Measurements from ENCODE around the gene PDE4A.

The PDE4A gene

DNA sequence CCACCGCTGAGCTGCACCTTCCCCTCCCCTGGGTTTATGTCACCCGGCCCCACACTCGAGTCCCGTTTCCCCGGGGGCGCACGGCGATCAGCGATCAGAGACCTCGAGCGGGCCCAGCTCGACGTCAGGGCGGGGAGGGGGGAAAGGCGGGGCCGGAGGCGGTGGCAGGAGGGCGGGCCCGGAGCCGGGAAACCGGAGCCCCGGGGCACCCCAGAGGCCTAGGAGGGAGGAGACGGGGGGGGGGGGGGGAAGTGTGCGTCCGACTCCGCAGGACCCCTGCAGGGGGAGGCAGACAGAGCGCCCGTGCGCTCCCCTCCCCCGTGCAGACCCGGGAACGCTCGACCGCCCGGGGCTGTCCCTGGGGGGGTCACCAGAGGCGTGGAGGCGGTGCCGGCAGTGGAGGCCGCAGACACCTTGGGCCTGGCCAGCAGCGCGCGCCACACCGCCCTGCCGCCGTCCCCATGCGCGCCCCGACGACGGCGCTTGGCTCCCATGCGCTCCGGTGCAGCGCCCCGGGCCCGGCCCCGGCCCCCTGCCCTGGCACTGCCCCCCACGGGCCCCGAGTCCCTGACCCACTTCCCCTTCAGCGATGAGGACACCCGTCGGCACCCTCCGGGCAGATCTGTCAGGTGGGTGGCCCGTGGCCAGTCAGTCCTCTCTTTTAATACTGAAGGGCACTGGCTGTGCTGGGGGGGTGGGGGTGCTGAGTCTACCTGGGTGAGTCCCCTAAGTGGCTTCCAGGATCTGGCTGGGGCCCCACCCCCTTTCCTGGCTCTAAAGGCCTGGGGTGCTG is 11.8 kb downstream of the PDE4A start:
- in situ Hi-C loops (cut with MboI; ENCODE audit: low sequenced_read_pairs, unreplicated experiment), result no loop called here
- TF ChIP-seq, protein P1, sequence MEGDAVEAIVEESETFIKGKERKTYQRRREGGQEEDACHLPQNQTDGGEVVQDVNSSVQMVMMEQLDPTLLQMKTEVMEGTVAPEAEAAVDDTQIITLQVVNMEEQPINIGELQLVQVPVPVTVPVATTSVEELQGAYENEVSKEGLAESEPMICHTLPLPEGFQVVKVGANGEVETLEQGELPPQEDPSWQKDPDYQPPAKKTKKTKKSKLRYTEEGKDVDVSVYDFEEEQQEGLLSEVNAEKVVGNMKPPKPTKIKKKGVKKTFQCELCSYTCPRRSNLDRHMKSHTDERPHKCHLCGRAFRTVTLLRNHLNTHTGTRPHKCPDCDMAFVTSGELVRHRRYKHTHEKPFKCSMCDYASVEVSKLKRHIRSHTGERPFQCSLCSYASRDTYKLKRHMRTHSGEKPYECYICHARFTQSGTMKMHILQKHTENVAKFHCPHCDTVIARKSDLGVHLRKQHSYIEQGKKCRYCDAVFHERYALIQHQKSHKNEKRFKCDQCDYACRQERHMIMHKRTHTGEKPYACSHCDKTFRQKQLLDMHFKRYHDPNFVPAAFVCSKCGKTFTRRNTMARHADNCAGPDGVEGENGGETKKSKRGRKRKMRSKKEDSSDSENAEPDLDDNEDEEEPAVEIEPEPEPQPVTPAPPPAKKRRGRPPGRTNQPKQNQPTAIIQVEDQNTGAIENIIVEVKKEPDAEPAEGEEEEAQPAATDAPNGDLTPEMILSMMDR (IDR thresholded peaks at IDR 0.05; ENCODE audit: borderline replicate concordance, control extremely low read depth, extremely low read depth, insufficient read depth, missing control alignments), result no peak
- DNase-seq (ENCODE audit: low spot score), result peak; percentile 86

DNA sequence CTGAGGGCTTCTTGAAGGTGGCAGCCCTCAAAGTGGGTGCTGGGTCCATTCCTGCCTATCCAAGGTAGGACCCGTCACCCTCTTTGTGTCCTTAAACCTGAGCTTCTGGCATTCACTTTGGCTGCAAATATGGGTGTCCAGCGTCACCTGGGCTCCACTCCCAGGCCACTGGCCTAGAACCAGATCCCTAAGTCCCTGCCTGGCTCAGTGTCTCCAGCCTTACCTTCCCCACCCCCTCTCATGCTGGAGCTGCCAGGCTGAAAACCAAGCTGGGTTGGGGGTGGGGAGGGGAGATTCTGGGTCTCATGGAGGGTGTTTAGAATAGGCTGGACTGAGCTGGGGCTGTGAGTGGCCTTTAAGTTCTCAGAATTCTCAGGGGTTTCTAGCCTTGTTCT is 12.4 kb downstream of the PDE4A start:
- DNase-seq (ENCODE audit: low spot score), result peak; percentile 35
- in situ Hi-C loops (cut with MboI; ENCODE audit: low sequenced_read_pairs, unreplicated experiment), result no loop called here
- TF ChIP-seq, protein P1 (IDR thresholded peaks at IDR 0.05; ENCODE audit: borderline replicate concordance, control extremely low read depth, extremely low read depth, insufficient read depth, missing control alignments), result no peak

DNA sequence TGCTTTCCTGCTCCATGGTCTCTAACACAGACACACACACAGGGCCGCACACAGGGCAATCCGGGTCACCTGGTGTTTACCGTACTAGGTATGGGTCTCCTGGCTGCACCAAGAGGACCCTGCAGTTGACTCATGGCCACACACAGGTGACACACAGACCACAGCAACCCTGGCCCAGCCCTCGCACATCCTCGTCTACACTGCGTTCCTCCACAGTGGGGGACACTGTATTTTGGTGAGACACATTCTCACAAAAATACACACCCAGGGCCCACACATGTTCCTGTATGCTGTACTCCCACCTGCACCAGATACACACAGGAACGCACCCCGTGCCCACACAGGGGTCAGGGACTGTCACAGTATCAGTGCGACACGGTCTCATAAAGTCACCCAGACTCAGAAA is 12.8 kb downstream of the PDE4A start:
- in situ Hi-C loops (cut with MboI; ENCODE audit: low sequenced_read_pairs, unreplicated experiment), result no loop called here
- peak; percentile 23 for DNase-seq (ENCODE audit: low spot score)
- TF ChIP-seq, protein P1 (IDR thresholded peaks at IDR 0.05; ENCODE audit: borderline replicate concordance, control extremely low read depth, extremely low read depth, insufficient read depth, missing control alignments), result no peak

DNA sequence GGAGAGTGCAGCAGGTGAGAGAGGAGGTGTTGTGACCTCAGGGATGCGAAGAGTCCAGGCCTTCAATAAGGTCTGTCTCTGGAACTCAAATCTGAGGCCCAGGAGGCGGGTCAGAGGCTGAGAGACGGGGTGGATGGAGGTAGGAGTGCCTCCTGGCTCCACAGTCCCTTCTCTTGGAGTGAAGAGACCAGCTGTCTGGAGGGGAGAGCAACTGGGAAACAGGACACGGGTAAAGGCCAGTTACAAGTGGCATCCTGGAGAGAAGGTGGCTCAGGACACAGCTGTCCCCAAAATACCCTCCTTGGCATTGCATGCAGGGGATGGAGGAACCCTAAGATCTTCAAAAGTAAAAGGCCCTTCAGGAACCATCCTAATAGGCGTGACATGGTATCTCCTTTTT is 19.2 kb downstream of the PDE4A start:
- TF ChIP-seq, protein P1 (IDR thresholded peaks at IDR 0.05; ENCODE audit: borderline replicate concordance, control extremely low read depth, extremely low read depth, insufficient read depth, missing control alignments), result no peak
- in situ Hi-C loops (cut with MboI; ENCODE audit: low sequenced_read_pairs, unreplicated experiment), result no loop called here
- no peak for DNase-seq (ENCODE audit: low spot score)

DNA sequence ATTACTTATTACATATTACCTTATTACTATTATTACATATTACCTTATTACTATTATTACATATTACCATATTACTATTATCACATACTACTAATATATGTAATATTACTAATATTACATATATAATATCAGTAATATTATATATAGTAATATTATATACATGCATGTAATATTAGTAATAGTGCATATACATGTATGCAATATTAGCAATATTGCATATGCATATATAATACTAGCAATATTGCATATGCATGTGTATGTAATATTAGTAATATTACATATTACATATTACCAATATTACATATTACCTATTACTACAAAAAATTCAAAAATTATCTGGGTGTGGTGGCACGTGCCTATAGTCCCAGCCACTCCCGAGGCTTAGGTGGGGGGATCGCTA is 22.4 kb downstream of the PDE4A start:
- TF ChIP-seq, protein P1 (IDR thresholded peaks at IDR 0.05; ENCODE audit: borderline replicate concordance, control extremely low read depth, extremely low read depth, insufficient read depth, missing control alignments), result no peak
- DNase-seq (ENCODE audit: low spot score), result no peak
- in situ Hi-C loops (cut with MboI; ENCODE audit: low sequenced_read_pairs, unreplicated experiment), result no loop called here

DNA sequence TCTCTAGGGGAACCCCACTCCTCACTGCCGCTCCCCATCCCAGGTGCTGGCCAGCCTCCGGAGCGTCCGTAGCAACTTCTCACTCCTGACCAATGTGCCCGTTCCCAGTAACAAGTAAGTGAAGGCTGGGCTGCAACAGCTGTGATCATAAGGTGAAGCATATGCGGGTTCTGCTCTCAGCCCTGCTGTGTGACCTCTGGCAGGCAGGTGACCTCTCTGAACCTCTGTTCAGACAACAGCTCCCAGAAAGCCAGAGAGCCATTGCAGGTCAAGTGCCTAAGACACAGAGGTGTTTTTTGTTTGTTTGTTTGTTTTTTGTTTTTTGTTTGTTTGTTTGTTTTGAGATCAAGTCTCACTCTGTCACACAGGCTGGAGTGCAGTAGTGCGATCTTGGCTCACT is 28.7 kb downstream of the PDE4A start:
- TF ChIP-seq, protein P1 (IDR thresholded peaks at IDR 0.05; ENCODE audit: borderline replicate concordance, control extremely low read depth, extremely low read depth, insufficient read depth, missing control alignments), result no peak
- in situ Hi-C loops (cut with MboI; ENCODE audit: low sequenced_read_pairs, unreplicated experiment), result no loop called here
- no peak for DNase-seq (ENCODE audit: low spot score)
